Measurements from ENCODE around the gene GNAO1. TPM values are rescaled to one million over a fixed set of nuclear protein-coding genes. Genes with fewer than 3 reads are reported as not detected.

Gene GNAO1
- total and polyA plus RNA-seq, 2 donors (not counting 1 experiment from before 2014, with no cell fraction given) = 0.13 to 5.1 TPM

- no peaks in the 10 kb centered on the region for H3K79me2 ChIP-seq (ENCODE audit: control insufficient read depth, insufficient read depth, low read length)
- peak overlapping the region in 1 of 2 donors; percentile 69 for H3K27ac ChIP-seq (ENCODE audit: low read length in 2 of 2)
- WGBS (ENCODE audit: insufficient coverage) = 43% methylated on average over 1 of the region's 13 CpGs
- peak overlapping the region; percentile 61 for H2AFZ ChIP-seq (ENCODE audit: insufficient read depth, low read depth, low read length, poor library complexity, severe bottlenecking)
- Mint-ChIP-seq H3K27me3 (peaks cover under 1% of the 10 kb centered on the region), H3K4me1 (peaks cover 21% of the 10 kb centered on the region), H3K4me3 (peak overlapping the region; percentile 93), H3K9me3 (ENCODE audit: insufficient read depth) (no peaks in the 10 kb centered on the region), H3K27ac (no peak overlapping the region)
- ChIA-PET CTCF (interaction anchor here (0.7 to 1.8 kb wide), 3 partner anchors 12 to 892 kb away, joined by 5 to 11 read pairs (median 5); no protein-coding TSS in a partner anchor), POLR2A (no interaction called here)
- peaks cover 0 to 20% of the 10 kb centered on the region in 2 experiments for H3K36me3 ChIP-seq (replicated peaks in 1 of 2; ENCODE audit: control extremely low read depth in 1 of 2, control insufficient read depth in 1 of 2, extremely low read depth in 1 of 2, insufficient read depth in 2 of 2, low read length in 1 of 2)
- DNase-seq (peak; percentile 21), ATAC-seq (ENCODE audit: low read depth) (no peak)
- intact Hi-C loops (cut with micrococcal nuclease) = no loop called here
- no peaks in the 10 kb centered on the region for H4K20me1 ChIP-seq (ENCODE audit: control insufficient read depth, insufficient read depth, low read length, poor library complexity, severe bottlenecking)
- TF ChIP-seq EZH2 (IDR thresholded peaks at IDR 0.05; ENCODE audit: borderline replicate concordance, insufficient read depth, low read depth, low read length, poor library complexity, severe bottlenecking) = no peak
- no peak for TF ChIP-seq CTCF (IDR thresholded peaks at IDR 0.05)
- H3K27me3 ChIP-seq (replicated peaks in 1 of 4; ENCODE audit: control extremely low read depth in 1 of 4, control insufficient read depth in 3 of 4, insufficient read depth in 4 of 4, low read length in 3 of 4) = no peaks in the 10 kb centered on the region
- peak overlapping the region; percentile 32 to 75 (median 50) for H3K4me3 ChIP-seq (ENCODE audit: control extremely low read depth in 1 of 5, extremely low read depth in 1 of 5, insufficient read depth in 1 of 5, low read depth in 2 of 5, low read length in 4 of 5)
- peak overlapping the region; percentile 83 for H3K9ac ChIP-seq (ENCODE audit: low read length)
- H3K9me3 ChIP-seq (ENCODE audit: control extremely low read depth in 1 of 3, control insufficient read depth in 2 of 3, insufficient read depth in 1 of 3, low read length in 2 of 3) = no peaks in the 10 kb centered on the region
- peaks cover 4 to 14% of the 10 kb centered on the region in 2 donors for H3K4me1 ChIP-seq (ENCODE audit: control insufficient read depth in 2 of 2, insufficient read depth in 2 of 2, low read length in 2 of 2)
- peak overlapping the region; percentile 86 for H3K4me2 ChIP-seq (replicated peaks; ENCODE audit: low read depth, low read length, poor library complexity, severe bottlenecking)
These were observed 166.0 kb downstream of the GNAO1 start for GRCh38 chr16:56357241-56357764.

DNA sequence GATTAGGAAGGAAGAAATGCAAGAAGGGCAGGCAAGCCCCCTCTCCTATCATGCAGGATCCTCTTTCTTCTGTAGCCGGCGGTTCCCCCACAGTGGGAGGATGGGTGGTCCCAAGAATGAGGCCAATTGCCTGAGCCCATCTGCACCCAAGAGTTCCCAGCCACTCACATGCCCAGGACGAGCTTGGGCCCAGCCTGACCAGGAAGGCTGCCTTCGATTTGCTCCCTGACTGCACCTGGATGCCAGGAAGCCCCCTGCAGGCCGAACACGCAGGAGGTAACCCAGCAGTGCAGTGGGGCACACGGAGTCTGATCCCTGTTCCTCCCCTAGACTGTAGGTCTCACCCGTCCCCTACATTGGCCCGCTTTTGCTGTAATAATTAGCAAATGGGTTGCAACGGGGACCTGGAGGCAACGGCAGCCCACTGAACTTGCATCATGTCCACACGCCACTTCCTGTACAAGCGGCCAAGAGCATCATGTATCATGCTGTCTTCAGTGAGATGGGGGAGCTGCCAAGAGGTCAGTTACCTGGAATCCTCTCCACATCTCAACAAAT, 166.6 kb downstream of the GNAO1 start:
- H3K4me3 Mint-ChIP-seq = peak overlapping the region; percentile 93
- Histone ChIP-seq H3K9ac (ENCODE audit: low read length) (no peak overlapping the region), H3K36me3 (replicated peaks in 1 of 2; ENCODE audit: control extremely low read depth in 1 of 2, control insufficient read depth in 1 of 2, extremely low read depth in 1 of 2, insufficient read depth in 2 of 2, low read length in 1 of 2) (peaks cover 0 to 25% of the 10 kb centered on the region in 2 experiments), H4K20me1 (ENCODE audit: control insufficient read depth, insufficient read depth, low read length, poor library complexity, severe bottlenecking) (no peaks in the 10 kb centered on the region), H3K4me1 (ENCODE audit: control insufficient read depth in 2 of 2, insufficient read depth in 2 of 2, low read length in 2 of 2) (peaks cover 4 to 14% of the 10 kb centered on the region in 2 donors), H2AFZ (ENCODE audit: insufficient read depth, low read depth, low read length, poor library complexity, severe bottlenecking) (no peak overlapping the region), H3K27me3 (replicated peaks in 1 of 4; ENCODE audit: control extremely low read depth in 1 of 4, control insufficient read depth in 3 of 4, insufficient read depth in 4 of 4, low read length in 3 of 4) (no peaks in the 10 kb centered on the region), H3K4me2 (replicated peaks; ENCODE audit: low read depth, low read length, poor library complexity, severe bottlenecking) (peak overlapping the region; percentile 86), H3K27ac (ENCODE audit: low read length in 2 of 2) (no peak overlapping the region), H3K79me2 (ENCODE audit: control insufficient read depth, insufficient read depth, low read length) (no peaks in the 10 kb centered on the region), H3K9me3 (ENCODE audit: control extremely low read depth in 1 of 3, control insufficient read depth in 2 of 3, insufficient read depth in 1 of 3, low read length in 2 of 3) (no peaks in the 10 kb centered on the region), H3K4me3 (ENCODE audit: control extremely low read depth in 1 of 5, extremely low read depth in 1 of 5, insufficient read depth in 1 of 5, low read depth in 2 of 5, low read length in 4 of 5) (no peak overlapping the region)
- WGBS (ENCODE audit: insufficient coverage) = 67% methylated on average over 9 of the region's 13 CpGs
- H3K4me1 Mint-ChIP-seq = peaks cover 21% of the 10 kb centered on the region
- ChIA-PET CTCF (interaction anchor here (0.7 to 1.8 kb wide), 3 partner anchors 59 to 893 kb away, joined by 3 to 11 read pairs (median 5); no protein-coding TSS in a partner anchor), POLR2A (no interaction called here)
- no peak for TF ChIP-seq EZH2 (IDR thresholded peaks at IDR 0.05; ENCODE audit: borderline replicate concordance, insufficient read depth, low read depth, low read length, poor library complexity, severe bottlenecking)
- H3K27ac Mint-ChIP-seq = peak overlapping the region; percentile 15
- intact Hi-C loops (cut with micrococcal nuclease) = no loop called here
- ATAC-seq (ENCODE audit: low read depth) (no peak), DNase-seq (peak; percentile 28)
- H3K9me3 Mint-ChIP-seq (ENCODE audit: insufficient read depth) = no peaks in the 10 kb centered on the region
- no peaks in the 10 kb centered on the region for H3K27me3 Mint-ChIP-seq

All from B cell (primary cell).